ENCODE measurements around the gene SLC25A43. TPM values are rescaled to one million over a fixed set of nuclear protein-coding genes. Genes with fewer than 3 reads are reported as not detected.

Gene SLC25A43
- total and polyA plus RNA-seq, 9 of the 15 experiments (the other 6 are each of a cell fraction or from before 2014, with no cell fraction given) = 1.3 to 8.4 (median 4.0) TPM

- TF ChIP-seq MNT (conservative IDR thresholded peaks at IDR 0.05) (peak; percentile 80 to 87), ZFX (CRISPR knock-in tag; IDR thresholded peaks at IDR 0.05) (peak; percentile 65), RAD51 (IDR thresholded peaks at IDR 0.05; ENCODE audit: borderline replicate concordance, low read depth) (peak; percentile 48; the same call in 1 of the 2 replicates), PKNOX1 (IDR thresholded peaks at IDR 0.05) (peak; percentile 20; the same call in 1 of the 2 replicates), GABPB1 (CRISPR knock-in tag; IDR thresholded peaks at IDR 0.05) (0 out of 2 replicates have a peak, but pooled peaks have one; percentile 30), ZBTB7A (IDR thresholded peaks at IDR 0.05; ENCODE audit: borderline replicate concordance, control insufficient read depth, low read depth, low read length) (peak; percentile 26; the same call in 1 of the 2 replicates), CREM (IDR thresholded peaks at IDR 0.05; ENCODE audit: low read depth) (peak; percentile 33; the same call in 1 of the 2 replicates), MGA (IDR thresholded peaks at IDR 0.05) (peak; percentile 96)
Observed at GRCh38 chrX:119482481-119483480, 83.6 kb downstream of the SLC25A43 start (continued).
